IMR-90 (cell line): ENCODE data around the gene PCDHA1. TPM values are rescaled to one million over a fixed set of nuclear protein-coding genes. Genes with fewer than 3 reads are reported as not detected.

ENCODE experiments used
- ATAC-seq: fragments of 200-7000 bp; cut with Tn5 transposase; 2 replicates; pipeline ENCODE4 v1.9.1; 2020; ENCODE audit warnings: low read depth, mild to moderate bottlenecking, moderate library complexity
- BruUV-seq: library from RNA; stranded (reverse); fragments of 400-500 nt; replicated peaks from 2 replicates; lab custom pipeline; 2021; lab: Mats Ljungman, UMichigan
- CTCF ChIA-PET: fragments of 300-600 bp; formaldehyde crosslinking; extraction: SDS; loops from one replicate; lab custom pipeline; 2021; ENCODE audit warnings: antibody characterized with exemption; lab: Yijun Ruan, JAX
- POLR2A ChIA-PET: fragments of 300-600 bp; sonication (Branson Sonifier 250); formaldehyde crosslinking; loops from one replicate; lab custom pipeline; 2022; ENCODE audit warnings: antibody characterized with exemption; ENCODE audit not compliant: unreplicated experiment; lab: Charles Lee
- DNase-seq: peaks from one replicate; pipeline ENCODE4 v3.0.0; 2013
- H2AFZ ChIP-seq: replicated peaks from 2 replicates; pipeline ENCODE3; 2013; ENCODE audit warnings: low read length, mild to moderate bottlenecking; ENCODE audit not compliant: poor library complexity
- H2AK5ac ChIP-seq: 2 replicates; pipeline ENCODE4 v1.6.1; 2013; ENCODE audit warnings: low read depth, low read length, inconsistent platforms
- H2AK9ac ChIP-seq: replicated peaks from 2 replicates; pipeline ENCODE3; 2013; ENCODE audit warnings: mild to moderate bottlenecking, low read depth, low read length, moderate library complexity; ENCODE audit not compliant: poor library complexity
- H2BK120ac ChIP-seq: 2 replicates; pipeline ENCODE4 v1.6.1; 2013; ENCODE audit warnings: low read depth, low read length, inconsistent platforms
- H2BK15ac ChIP-seq: 3 replicates; pipeline ENCODE4 v1.6.1; 2013; ENCODE audit warnings: low read depth, low read length, inconsistent platforms
- H2BK20ac ChIP-seq: 2 replicates; pipeline ENCODE4 v1.6.1; 2013; ENCODE audit warnings: low read depth, mild to moderate bottlenecking, inconsistent platforms, low read length, moderate library complexity
- H2BK5ac ChIP-seq: 2 replicates; pipeline ENCODE4 v1.6.1; 2013; ENCODE audit warnings: mild to moderate bottlenecking, low read depth, low read length, inconsistent platforms; ENCODE audit not compliant: poor library complexity, severe bottlenecking
- H3K14ac ChIP-seq: replicated peaks from 2 replicates; pipeline ENCODE4 v1.6.1; 2013; ENCODE audit warnings: low read depth, low read length, inconsistent platforms
- H3K18ac ChIP-seq: 2 replicates; pipeline ENCODE4 v1.6.1; 2013; ENCODE audit warnings: low read depth, low read length, control low read depth
- H3K23ac ChIP-seq: 2 replicates; pipeline ENCODE4 v1.6.1; 2013; ENCODE audit warnings: low read depth, low read length, inconsistent platforms
- H3K27ac ChIP-seq: 2 replicates; pipeline ENCODE4 v1.5.1; 2013; ENCODE audit warnings: mild to moderate bottlenecking, control low read depth, low read length; ENCODE audit not compliant: insufficient read depth
- H3K27me3 ChIP-seq: 2 replicates; pipeline ENCODE4 v1.6.1; 2013; ENCODE audit warnings: low read length; ENCODE audit not compliant: control insufficient read depth, insufficient read depth
- H3K36me3 ChIP-seq: 2 replicates; pipeline ENCODE4 v1.6.1; 2013; ENCODE audit warnings: low read length, mixed read lengths; ENCODE audit not compliant: control insufficient read depth, insufficient read depth
- H3K4ac ChIP-seq: 2 replicates; pipeline ENCODE4 v1.6.1; 2013; ENCODE audit warnings: low read depth, low read length, inconsistent platforms
- H3K4me1 ChIP-seq: 2 replicates; pipeline ENCODE4 v1.6.1; 2013; ENCODE audit warnings: low read length, mixed read lengths; ENCODE audit not compliant: control insufficient read depth, insufficient read depth
- H3K4me2 ChIP-seq: 2 replicates; pipeline ENCODE4 v1.6.1; 2013; ENCODE audit warnings: low read depth, mild to moderate bottlenecking, control low read depth, low read length, moderate library complexity
- H3K4me3 ChIP-seq: 2 replicates; pipeline ENCODE4 v1.5.1; 2013; ENCODE audit warnings: low read depth, mild to moderate bottlenecking, control low read depth, low read length, moderate library complexity; ENCODE audit not compliant: insufficient read depth
- H3K56ac ChIP-seq: 2 replicates; pipeline ENCODE4 v1.6.1; 2013; ENCODE audit warnings: low read length, inconsistent platforms; ENCODE audit not compliant: insufficient read depth; ENCODE audit errors: extremely low read depth
- H3K79me1 ChIP-seq, 2 experiments: 2 replicates each; pipeline ENCODE4 v1.6.1; 2013; ENCODE audit warnings: low read length in 2 of 2, inconsistent platforms in 1 of 2, low read depth in 1 of 2
- H3K9ac ChIP-seq: 2 replicates; pipeline ENCODE4 v1.6.1; 2013; ENCODE audit warnings: low read depth, low read length, control low read depth
- H3K9me1 ChIP-seq: 2 replicates; pipeline ENCODE4 v1.6.1; 2013; ENCODE audit warnings: low read length, inconsistent platforms; ENCODE audit not compliant: insufficient read depth
- H3K9me3 ChIP-seq: 2 replicates; pipeline ENCODE4 v1.6.1; 2013; ENCODE audit warnings: low read length; ENCODE audit not compliant: control insufficient read depth, insufficient read depth
- H4K20me1 ChIP-seq: 2 replicates; pipeline ENCODE4 v1.6.1; 2013; ENCODE audit warnings: low read length, inconsistent platforms; ENCODE audit not compliant: insufficient read depth
- H4K5ac ChIP-seq: 2 replicates; pipeline ENCODE4 v1.6.1; 2013; ENCODE audit warnings: mild to moderate bottlenecking, low read depth, low read length, control low read depth
- H4K8ac ChIP-seq, 2 experiments: 2 replicates each; pipeline ENCODE4 v1.6.1; 2013; ENCODE audit warnings: low read depth in 2 of 2, low read length in 2 of 2, control low read depth in 1 of 2, inconsistent platforms in 1 of 2
- H4K91ac ChIP-seq: 2 replicates; pipeline ENCODE4 v1.6.1; 2013; ENCODE audit warnings: low read depth, low read length, inconsistent platforms; ENCODE audit not compliant: insufficient read depth
- CEBPB ChIP-seq: IDR thresholded peaks from 2 replicates; pipeline ENCODE4 v1.6.1; 2012; ENCODE audit warnings: low read depth, low read length, improper control_type of control experiment
- CHD1 ChIP-seq: IDR thresholded peaks from 2 replicates; pipeline ENCODE4 v1.6.1; 2012; ENCODE audit warnings: low read depth, low read length, improper control_type of control experiment
- CTCF ChIP-seq: conservative IDR thresholded peaks from 2 replicates; pipeline ENCODE4 v1.5.1; 2012; ENCODE audit warnings: mild to moderate bottlenecking, low read depth, low read length, improper control_type of control experiment
- ELK1 ChIP-seq: fragments of 150-350 bp; IDR thresholded peaks from 2 replicates; pipeline ENCODE4 v1.6.1; 2016; ENCODE audit warnings: low read depth, mild to moderate bottlenecking, low read length, moderate library complexity, borderline replicate concordance
- FOS ChIP-seq: fragments of 150-350 bp; IDR thresholded peaks from 2 replicates; pipeline ENCODE4 v1.6.1; 2016; ENCODE audit warnings: low read depth, low read length
- MAFK ChIP-seq: IDR thresholded peaks from 2 replicates; pipeline ENCODE4 v1.6.1; 2012; ENCODE audit warnings: low read depth, low read length, improper control_type of control experiment
- POLR2A ChIP-seq: IDR thresholded peaks from 2 replicates; pipeline ENCODE4 v1.6.1; 2012; ENCODE audit warnings: mild to moderate bottlenecking, low read depth, low read length
- RAD21 ChIP-seq: IDR thresholded peaks from 2 replicates; pipeline ENCODE4 v1.6.1; 2012; ENCODE audit warnings: low read length, improper control_type of control experiment
- RCOR1 ChIP-seq: IDR thresholded peaks from 2 replicates; pipeline ENCODE4 v1.6.1; 2012; ENCODE audit warnings: mild to moderate bottlenecking, low read length, improper control_type of control experiment; ENCODE audit not compliant: insufficient replicate concordance
- RFX5 ChIP-seq: IDR thresholded peaks from 2 replicates; pipeline ENCODE4 v1.8.0; 2012; ENCODE audit warnings: low read depth, mild to moderate bottlenecking, low read length, moderate library complexity
- SMC3 ChIP-seq: fragments of 150-350 bp; IDR thresholded peaks from 2 replicates; pipeline ENCODE4 v1.6.1; 2016; ENCODE audit warnings: low read depth, mild to moderate bottlenecking, antibody characterized with exemption, low read length, moderate library complexity
- WGBS, 2 experiments: methylation state at CpG; one replicate each; pipeline versions ENCODE4 v1.1.5 to v1.1.7; 2013; ENCODE audit warnings: missing lambda C conversion rate in 2 of 2; ENCODE audit not compliant: insufficient read length in 1 of 2; ENCODE audit errors: extremely low coverage in 2 of 2; 5-methylcytosine and 5-hydroxymethylcytosine counted together
- dilution Hi-C: fragments of 300-500 bp; cut with HindIII; formaldehyde crosslinking; loops from one replicate; pipeline ENCODE4 v1.14.3; 2018; ENCODE audit warnings: low sequenced_read_pairs; ENCODE audit not compliant: unreplicated experiment
- in situ Hi-C: fragments of 300-500 bp; cut with MboI; formaldehyde crosslinking; loops from 3 replicates; pipeline ENCODE4 v1.14.3; 2019; ENCODE audit warnings: low sequenced_read_pairs, inconsistent platforms, mixed read lengths
- intact Hi-C: fragments of 100-400 bp; cut with micrococcal nuclease; formaldehyde crosslinking; loops from 2 replicates; pipeline ENCODE4 v1.10.0; 2022
- polyA plus RNA-seq, 3 experiments: library from polyadenylated mRNA; depleted of rRNA; stranded (reverse); fragments of >200 nt; gene quantifications; 2 replicates each; pipeline ENCODE4 v1.2.3, GENCODE V29; 2012; ENCODE audit warnings: low replicate concordance in 1 of 3
- total RNA-seq: library from RNA; depleted of rRNA; stranded (reverse); fragments of >200 nt; gene quantifications from 2 replicates; pipeline ENCODE4 v1.2.3, GENCODE V29; 2012

The PCDHA1 gene
- total and polyA plus RNA-seq, 2 of the 4 experiments (the other 2 are of a cell fraction), result under 0.01 to 0.05 TPM

GRCh38 chr5:140808889-140809291, 22.9 kb downstream of the PCDHA1 start:
- BruUV-seq, result no TSS peak
- TF ChIP-seq CEBPB (no peak), RAD21 (no peak), RCOR1 (no peak), MAFK (no peak), POLR2A (no peak), CHD1 (no peak), SMC3 (no peak), RFX5 (no peak), CTCF (no peak), ELK1 (no peak), FOS (no peak)
- H2AK9ac ChIP-seq, result no peak overlapping the region
- H3K9me3 ChIP-seq, result peaks cover 14% of the 10 kb centered on the region
- H3K27ac ChIP-seq, result no peak overlapping the region
- ATAC-seq (no peak), DNase-seq (no peak)
- no peak overlapping the region for H2BK5ac ChIP-seq
- WGBS, 2 experiments, result 76% methylated on average over 32 of the region's 43 CpGs; no CpG with 5 or more reads in 1 of the 2 experiments
- in situ Hi-C loops, result no loop called here
- H4K20me1 ChIP-seq, result no peaks in the 10 kb centered on the region
- no peak overlapping the region for H3K14ac ChIP-seq
- no peak overlapping the region for H3K23ac ChIP-seq
- dilution Hi-C loops, result no loop called here
- no peaks in the 10 kb centered on the region for H3K36me3 ChIP-seq
- intact Hi-C loops, result no loop called here
- no peak overlapping the region for H4K5ac ChIP-seq
- H3K18ac ChIP-seq, result no peak overlapping the region
- ChIA-PET CTCF (no interaction called here), POLR2A (no interaction called here)
- H3K4me2 ChIP-seq, result no peak overlapping the region
- H3K27me3 ChIP-seq, result no peaks in the 10 kb centered on the region
- H3K79me1 ChIP-seq, result no peaks in the 10 kb centered on the region
- no peak overlapping the region for H4K91ac ChIP-seq
- no peak overlapping the region for H3K4me3 ChIP-seq
- no peak overlapping the region for H2BK15ac ChIP-seq
- no peak overlapping the region for H3K56ac ChIP-seq
- no peaks in the 10 kb centered on the region for H3K9me1 ChIP-seq
- H2AFZ ChIP-seq, result no peak overlapping the region
- no peak overlapping the region for H3K4ac ChIP-seq
- H3K4me1 ChIP-seq, result no peaks in the 10 kb centered on the region
- H2AK5ac ChIP-seq, result no peak overlapping the region
- H3K9ac ChIP-seq, result no peak overlapping the region
- H2BK120ac ChIP-seq, result no peak overlapping the region
- no peak overlapping the region for H2BK20ac ChIP-seq
- no peak overlapping the region for H4K8ac ChIP-seq
